Nephron progenitor cell (in vitro differentiated cells): ENCODE results near the gene BRD8.

Experiments used
- DNase-seq: peaks from one replicate; pipeline ENCODE4 v3.0.0; 2021
- H3K27ac Mint-ChIP-seq: 2 replicates; pipeline ENCODE4 v1.8.0; 2021; ENCODE audit warnings: mild to moderate bottlenecking, moderate library complexity, mixed read lengths
- H3K27me3 Mint-ChIP-seq: 2 replicates; pipeline ENCODE4 v1.8.0; 2021; ENCODE audit warnings: mild to moderate bottlenecking, low read depth, mixed read lengths; ENCODE audit not compliant: poor library complexity
- H3K36me3 Mint-ChIP-seq: 2 replicates; pipeline ENCODE4 v1.8.0; 2021; ENCODE audit warnings: low read depth, mixed read lengths
- H3K4me1 Mint-ChIP-seq: 2 replicates; pipeline ENCODE4 v1.8.0; 2021; ENCODE audit warnings: mixed read lengths
- H3K4me3 Mint-ChIP-seq: 2 replicates; pipeline ENCODE4 v1.8.0; 2021; ENCODE audit warnings: mild to moderate bottlenecking, moderate library complexity, mixed read lengths
- H3K9me3 Mint-ChIP-seq: 2 replicates; pipeline ENCODE4 v1.8.0; 2021; ENCODE audit warnings: mild to moderate bottlenecking, moderate library complexity, mixed read lengths
- CTCF ChIP-seq: fragments of 200-600 bp; sonication (generic); IDR thresholded peaks from 2 replicates; pipeline ENCODE4 v1.5.0; 2021; ENCODE audit warnings: antibody characterized with exemption

BRD8 gene

GRCh38 chr5:138178516-138179276 is at the start of gene BRD8, which contains the start of gene KIF20A:
Gene BRD8 (minus strand): TSS chr5:138178630. CDS start chr5:138178614, 16 bp downstream.
Gene KIF20A (plus strand): TSS chr5:138179112. CDS start chr5:138179681, 569 bp downstream.
- H3K4me3 Mint-ChIP-seq = no peak within 1 kb of the TSS
- DNase-seq = peak; percentile 95
- H3K4me1 Mint-ChIP-seq = peaks cover 22% of the 10 kb centered on the region
- H3K36me3 Mint-ChIP-seq = peaks cover 43% of the 10 kb centered on the region
- H3K9me3 Mint-ChIP-seq = no peaks in the 10 kb centered on the region
- H3K27me3 Mint-ChIP-seq = no peaks in the 10 kb centered on the region
- no peak for TF ChIP-seq CTCF
- H3K27ac Mint-ChIP-seq = no peak within 1 kb of the TSS

GRCh38 chr5:138226910-138227309 is 48.5 kb upstream of the BRD8 start:
- TF ChIP-seq CTCF = no peak
- Mint-ChIP-seq H3K36me3 (no peaks in the 10 kb centered on the region), H3K9me3 (peaks cover 15% of the 10 kb centered on the region), H3K4me1 (peaks cover 12% of the 10 kb centered on the region), H3K4me3 (no peak overlapping the region), H3K27me3 (peaks cover 19% of the 10 kb centered on the region), H3K27ac (no peak overlapping the region)
- DNase-seq = no peak

GRCh38 chr5:138224712-138225111 is 46.3 kb upstream of the BRD8 start:
- DNase-seq = no peak
- no peak for TF ChIP-seq CTCF
- Mint-ChIP-seq H3K4me1 (peaks cover 6% of the 10 kb centered on the region), H3K36me3 (no peaks in the 10 kb centered on the region), H3K4me3 (no peak overlapping the region), H3K9me3 (peaks cover 15% of the 10 kb centered on the region), H3K27me3 (peaks cover 18% of the 10 kb centered on the region), H3K27ac (no peak overlapping the region)

GRCh38 chr5:138223532-138223931 is 45.1 kb upstream of the BRD8 start:
- Mint-ChIP-seq H3K27me3 (peaks cover 22% of the 10 kb centered on the region), H3K36me3 (peaks cover 5% of the 10 kb centered on the region), H3K4me1 (peaks cover 6% of the 10 kb centered on the region), H3K27ac (no peak overlapping the region), H3K9me3 (peaks cover 23% of the 10 kb centered on the region), H3K4me3 (no peak overlapping the region)
- no peak for TF ChIP-seq CTCF
- no peak for DNase-seq

- no peak overlapping the region for H3K27ac Mint-ChIP-seq
- peaks cover 5% of the 10 kb centered on the region for H3K36me3 Mint-ChIP-seq
- peaks cover 19% of the 10 kb centered on the region for H3K4me1 Mint-ChIP-seq
- no peak overlapping the region for H3K4me3 Mint-ChIP-seq
- DNase-seq = no peak
- peaks cover 10% of the 10 kb centered on the region for H3K9me3 Mint-ChIP-seq
- no peak for TF ChIP-seq CTCF
- H3K27me3 Mint-ChIP-seq = peaks cover 30% of the 10 kb centered on the region
Measured at GRCh38 chr5:138216799-138217198, 38.4 kb upstream of the BRD8 start.
